HG02981 (cell line): Measurements from ENCODE around the gene NRP2.

Experiments used
- ATAC-seq: cut with Tn5 transposase; IDR thresholded peaks from one replicate; pipeline ENCODE4 v1.9.1; 2021; ENCODE audit warnings: mild to moderate bottlenecking, moderate library complexity; ENCODE audit not compliant: unreplicated experiment

NRP2 gene

DNA sequence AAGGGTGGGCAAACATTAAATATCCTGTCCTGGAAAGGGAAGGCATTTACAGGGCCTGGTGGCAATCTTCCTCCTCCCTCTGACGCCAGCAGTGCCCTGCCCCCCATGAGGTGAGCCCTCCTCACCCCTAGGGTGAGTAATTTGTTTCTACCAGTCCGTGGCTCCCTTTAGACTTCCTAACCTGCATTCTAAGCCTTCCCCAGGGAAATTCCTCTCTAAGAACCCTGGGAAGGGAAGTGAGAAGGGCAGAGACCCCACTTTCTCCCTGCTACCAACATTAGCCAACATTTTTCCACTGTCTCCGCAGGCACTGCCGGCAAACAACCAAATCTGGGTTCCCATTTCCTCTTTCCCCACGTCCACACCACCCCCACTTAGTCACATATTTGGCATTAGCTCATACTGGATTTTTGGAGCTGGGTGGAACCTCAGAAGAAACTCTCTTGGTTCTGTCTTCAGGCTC is 69.3 kb downstream of the NRP2 start:
- ATAC-seq = no peak

DNA sequence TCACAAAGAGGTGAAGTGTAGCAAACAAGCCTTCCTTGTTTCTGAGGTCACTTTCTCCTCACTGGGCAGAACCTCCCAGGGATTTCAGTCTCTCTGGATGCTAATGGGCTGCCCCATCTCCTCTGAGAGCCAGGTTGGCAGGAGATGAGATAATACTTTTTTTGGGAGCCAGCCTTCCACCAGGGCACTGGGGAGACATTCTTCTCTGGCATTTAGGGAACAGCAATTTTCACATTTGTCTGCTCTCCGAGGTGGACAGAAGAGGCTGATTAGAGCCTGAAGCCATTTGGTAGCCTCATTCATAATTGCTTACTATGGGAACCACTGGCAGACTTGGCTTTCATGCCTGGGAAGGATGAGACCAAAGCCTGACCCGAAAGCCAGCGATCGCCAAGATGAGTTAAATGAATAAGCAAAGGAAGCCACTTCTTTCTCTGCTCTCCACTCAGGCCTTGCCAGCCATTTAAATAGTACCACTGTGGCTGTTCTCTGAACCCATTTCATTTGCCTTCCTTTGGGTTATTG is 70.1 kb downstream of the NRP2 start:
- ATAC-seq = no peak

GRCh38 chr2:205752924-205753323 is 70.6 kb downstream of the NRP2 start:
- ATAC-seq = no peak

DNA sequence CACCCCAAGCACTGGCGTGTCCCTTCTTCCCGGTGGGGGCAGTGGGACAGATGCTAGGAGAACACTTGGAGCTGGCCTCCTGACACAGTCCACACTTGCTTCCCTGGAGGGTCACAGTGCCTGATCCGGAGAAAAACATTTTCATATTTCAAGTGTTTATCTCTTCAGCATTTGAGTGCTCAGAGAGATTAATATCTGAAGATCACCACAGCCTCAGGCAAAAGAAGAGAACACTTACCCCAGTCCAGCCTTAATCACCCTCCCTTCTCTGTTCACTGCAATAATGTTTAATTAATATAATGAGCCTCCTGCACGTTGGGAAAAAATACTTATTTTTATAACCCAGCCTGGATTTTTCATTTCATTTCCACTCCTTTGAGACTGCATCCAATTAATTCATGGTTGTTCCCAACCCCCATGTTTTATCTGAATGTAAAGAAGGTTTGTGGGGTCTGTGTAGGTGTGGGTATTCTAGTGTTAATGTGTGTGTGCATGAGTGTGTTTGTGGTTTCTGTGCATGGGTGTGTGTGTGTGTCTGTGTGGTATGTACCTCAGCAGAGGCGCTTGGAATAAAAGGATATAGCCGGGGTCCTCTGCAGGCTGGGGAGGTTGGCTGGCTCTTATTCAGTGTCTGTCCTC is 72.1 kb downstream of the NRP2 start:
- ATAC-seq = no peak

GRCh38 chr2:205754924-205755321 is 72.6 kb downstream of the NRP2 start:
- no peak for ATAC-seq

DNA sequence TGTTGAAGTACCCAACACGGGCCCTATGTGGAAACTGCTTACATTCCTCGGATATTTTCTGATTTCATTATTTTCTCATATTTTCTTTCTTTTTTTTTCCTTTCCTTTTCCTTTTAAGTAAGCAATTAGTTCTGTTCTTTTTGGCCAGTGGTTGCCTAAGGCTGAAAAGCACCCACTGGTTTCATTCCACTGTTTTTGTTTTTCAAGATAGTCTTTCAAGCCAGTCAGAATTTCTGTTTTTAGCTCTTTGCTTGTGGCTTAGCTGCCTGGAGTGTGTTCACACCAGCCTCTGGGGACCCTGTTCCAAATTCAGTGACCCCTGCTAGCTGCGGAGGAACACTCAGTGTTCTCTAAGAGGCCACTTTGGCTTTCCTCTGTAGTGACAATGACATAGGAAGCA is 73.6 kb downstream of the NRP2 start:
- ATAC-seq = no peak

DNA sequence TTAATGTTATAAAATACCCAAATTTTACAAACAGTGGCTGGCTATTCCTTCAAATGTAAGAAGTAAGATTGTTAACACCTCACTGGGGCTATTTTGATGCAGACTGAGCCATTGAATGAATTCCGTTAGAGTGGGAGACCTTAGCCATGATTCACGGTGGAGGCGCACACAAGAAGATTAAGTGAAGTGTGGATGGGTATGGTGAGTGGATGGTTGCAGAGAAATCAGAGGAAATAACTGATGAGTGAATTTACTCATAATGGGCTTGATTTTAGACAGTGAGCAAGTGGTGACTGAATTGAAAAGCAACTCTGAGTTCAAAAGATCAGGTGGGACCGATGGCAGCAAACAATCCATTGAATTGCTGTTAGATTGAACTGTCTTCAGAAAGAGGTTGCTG is 75.0 kb downstream of the NRP2 start:
- ATAC-seq = no peak

DNA sequence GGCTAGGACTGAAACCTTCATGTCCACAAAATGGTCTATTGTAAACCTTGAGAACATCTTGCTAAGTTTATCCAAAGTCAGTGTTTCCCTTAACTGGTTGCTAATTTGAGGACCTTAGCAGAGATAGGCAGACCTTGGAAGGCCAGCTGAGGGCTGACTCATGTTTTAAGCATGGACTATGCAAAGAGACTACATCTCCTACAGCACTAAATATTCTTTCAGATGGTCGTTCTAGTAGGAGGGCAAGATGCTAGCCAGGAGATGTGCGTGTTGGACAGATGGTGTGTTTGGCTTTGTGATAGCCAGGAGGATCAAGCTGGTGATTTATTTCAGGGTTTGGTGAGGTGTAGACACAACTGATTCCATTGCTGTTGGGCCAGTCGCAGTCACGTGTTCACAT is 75.8 kb downstream of the NRP2 start:
- no peak for ATAC-seq

- no peak for ATAC-seq
Observed at GRCh38 chr2:205758500-205758899, 76.2 kb downstream of the NRP2 start.

GRCh38 chr2:205759257-205759656 is 77.0 kb downstream of the NRP2 start:
- no peak for ATAC-seq

GRCh38 chr2:205759732-205760131 is 77.4 kb downstream of the NRP2 start:
- ATAC-seq = no peak

DNA sequence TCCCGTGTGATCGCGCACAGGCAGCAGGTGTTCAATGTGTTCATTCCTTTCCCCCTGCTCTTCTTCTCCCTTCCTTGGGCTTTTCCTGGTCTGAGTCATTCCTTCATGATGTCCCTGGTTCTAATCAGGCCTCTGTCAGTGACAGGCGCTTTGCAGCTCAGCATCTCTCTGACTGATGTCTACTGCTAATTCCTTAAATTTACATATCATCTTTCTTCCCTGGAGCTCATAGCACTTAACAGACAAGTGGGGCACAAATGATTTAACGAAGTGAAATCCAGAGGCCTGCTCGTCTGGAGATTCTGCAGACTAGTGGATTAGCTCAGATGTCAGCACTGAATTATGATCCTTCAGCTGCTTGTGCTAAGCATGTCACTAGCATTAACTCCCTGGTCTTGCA is 77.9 kb downstream of the NRP2 start:
- no peak for ATAC-seq

DNA sequence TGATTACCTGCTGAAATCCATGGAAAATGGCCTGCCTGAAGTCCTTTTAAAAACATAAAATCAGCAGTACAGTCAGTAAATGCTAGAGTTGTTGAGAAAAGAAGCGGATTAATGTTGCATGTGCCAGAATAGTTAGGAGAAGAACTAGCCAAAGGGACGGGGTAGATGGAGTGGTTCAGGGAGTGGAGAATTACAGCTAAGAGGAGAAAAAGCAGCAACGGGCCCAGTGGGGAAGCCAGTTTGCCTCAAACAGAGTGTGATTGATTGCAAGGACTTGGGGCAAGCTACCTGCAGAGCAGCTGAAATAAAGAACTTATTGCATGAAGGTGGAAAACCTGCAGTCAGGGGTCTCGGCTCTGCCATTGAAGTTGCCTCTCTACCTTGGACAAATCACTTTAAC is 79.1 kb downstream of the NRP2 start:
- no peak for ATAC-seq

DNA sequence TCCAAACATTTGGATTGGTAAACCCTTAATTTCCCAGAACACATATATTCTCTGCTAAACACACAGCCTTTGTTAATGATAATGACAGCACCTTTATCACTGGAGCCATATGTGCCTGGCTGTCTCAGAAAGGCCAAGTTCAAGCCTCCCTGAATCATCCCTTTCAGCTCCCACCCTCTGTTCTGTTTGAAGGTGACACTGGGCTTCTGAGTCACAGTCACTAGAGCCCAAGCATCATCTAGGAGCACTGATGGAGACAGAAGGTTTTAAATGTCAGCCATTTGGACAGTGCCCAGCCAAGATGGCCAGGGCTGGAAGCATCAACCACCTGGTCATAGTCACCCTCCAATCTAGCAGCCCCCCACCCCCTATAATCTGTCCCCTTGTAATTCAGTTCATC is 80.6 kb downstream of the NRP2 start:
- no peak for ATAC-seq

DNA sequence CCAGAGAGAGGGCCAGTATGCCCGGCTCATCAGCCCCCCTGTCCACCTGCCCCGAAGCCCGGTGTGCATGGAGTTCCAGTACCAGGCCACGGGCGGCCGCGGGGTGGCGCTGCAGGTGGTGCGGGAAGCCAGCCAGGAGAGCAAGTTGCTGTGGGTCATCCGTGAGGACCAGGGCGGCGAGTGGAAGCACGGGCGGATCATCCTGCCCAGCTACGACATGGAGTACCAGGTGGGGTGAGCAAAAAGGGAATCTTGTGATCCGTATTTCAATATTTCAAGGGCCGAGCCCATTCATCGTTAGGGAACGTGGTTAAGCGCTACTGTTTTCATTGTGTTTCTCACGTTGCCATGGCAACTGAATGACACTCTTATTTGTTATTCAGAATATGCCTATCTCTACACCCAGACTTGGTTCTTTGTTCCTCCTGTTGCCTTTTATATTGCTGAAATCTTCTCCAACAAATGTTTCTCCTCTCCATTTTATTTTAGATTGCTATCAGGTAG is 81.5 kb downstream of the NRP2 start:
- no peak for ATAC-seq

GRCh38 chr2:205764270-205764746 is 82.0 kb downstream of the NRP2 start:
- no peak for ATAC-seq

GRCh38 chr2:205765151-205765550 is 82.8 kb downstream of the NRP2 start:
- no peak for ATAC-seq

DNA sequence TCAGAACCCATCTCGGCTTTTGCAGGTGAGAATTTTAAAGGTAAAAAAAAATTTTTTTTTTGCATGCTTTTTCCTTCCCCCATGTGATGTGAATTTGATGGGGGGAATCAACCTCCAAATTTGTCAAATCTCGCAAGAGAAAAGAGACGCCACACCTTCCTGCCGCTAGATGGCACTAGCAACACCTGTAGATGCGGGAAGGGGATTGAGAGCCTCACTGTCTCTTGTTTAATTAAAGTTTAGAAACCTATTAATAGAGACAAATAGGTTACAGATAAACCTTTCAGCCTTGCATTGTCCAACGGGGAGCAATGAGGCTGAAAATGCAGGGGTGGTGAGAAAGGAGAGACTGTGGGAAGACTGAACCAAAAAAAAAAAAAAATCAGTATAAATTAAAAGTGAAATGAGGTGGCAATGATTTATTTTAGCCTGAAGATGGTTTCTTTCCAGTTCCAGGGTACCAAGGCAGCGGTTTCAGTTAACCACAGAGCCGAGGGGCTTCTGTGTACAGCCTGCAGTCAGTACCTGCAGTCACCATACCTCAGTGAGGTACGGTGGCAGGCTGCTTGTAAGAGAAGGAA is 84.6 kb downstream of the NRP2 start:
- no peak for ATAC-seq

GRCh38 chr2:205767617-205768016 is 85.3 kb downstream of the NRP2 start:
- no peak for ATAC-seq

DNA sequence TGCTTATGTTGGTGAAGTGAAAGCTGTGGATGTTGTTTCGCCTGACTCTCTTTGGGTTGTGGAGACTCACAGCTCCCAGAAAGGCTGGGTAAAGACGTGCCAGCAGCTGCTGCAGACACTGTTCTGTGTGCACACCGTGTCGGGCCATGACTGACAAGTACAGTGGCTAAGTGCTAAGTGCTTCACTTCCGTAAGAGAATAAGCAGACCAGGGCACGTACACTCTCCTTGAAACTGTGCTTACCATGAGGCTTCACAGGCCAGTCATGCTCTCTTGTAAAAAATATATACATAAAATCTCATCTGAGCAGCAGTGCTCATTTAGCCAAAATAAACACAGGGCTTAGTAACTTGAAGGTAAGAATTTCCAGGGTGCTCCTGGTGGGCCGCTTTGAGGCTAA is 86.0 kb downstream of the NRP2 start:
- no peak for ATAC-seq

DNA sequence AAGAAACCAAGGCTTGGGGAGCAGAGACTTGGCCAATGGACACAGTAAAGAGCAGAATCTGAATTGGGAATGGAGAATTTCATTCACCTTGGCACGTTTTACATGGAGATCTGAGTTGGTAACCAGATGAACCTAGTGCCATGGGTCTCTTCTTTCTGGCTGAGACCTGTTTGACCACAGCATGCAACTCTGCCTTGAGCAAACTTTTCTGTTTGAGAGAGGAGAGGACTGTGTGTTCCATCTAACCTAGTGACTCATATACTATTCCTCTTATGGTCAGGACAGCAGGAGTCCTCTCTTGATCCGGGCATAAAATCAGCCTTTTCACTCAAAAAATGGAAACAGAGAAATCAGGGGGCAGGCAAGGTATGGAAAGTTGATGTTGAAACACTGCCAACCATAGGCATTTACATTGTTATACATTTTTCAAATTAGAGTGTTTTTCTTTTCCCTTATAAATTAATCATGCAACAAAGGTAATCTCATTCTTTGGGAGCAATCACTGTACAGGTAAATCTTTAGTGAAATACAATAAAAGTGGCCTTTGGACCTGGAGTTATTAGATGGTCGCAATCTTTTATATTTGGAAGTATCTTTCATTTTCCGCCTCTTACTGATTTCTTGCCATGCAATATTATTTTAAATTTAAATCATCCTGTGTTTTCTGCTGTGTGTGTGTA is 86.7 kb downstream of the NRP2 start:
- ATAC-seq = no peak

DNA sequence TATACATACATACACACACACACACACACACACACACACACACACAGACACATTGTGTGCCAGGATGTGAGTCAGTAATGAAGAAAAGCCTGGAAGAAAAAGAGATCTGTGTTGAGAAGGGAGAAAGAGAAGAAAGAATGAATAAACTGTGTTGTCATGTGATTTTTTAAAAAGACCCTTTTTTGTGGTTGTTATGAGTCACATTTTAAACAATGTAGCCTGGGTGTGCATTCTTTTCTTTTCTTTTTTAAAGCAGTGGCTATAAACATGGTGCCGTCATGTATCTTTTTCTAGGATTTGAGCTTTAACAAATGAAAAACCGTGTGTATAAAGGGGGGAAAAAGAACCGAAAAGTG is 87.2 kb downstream of the NRP2 start:
- no peak for ATAC-seq
